Measurements from ENCODE around the gene PPP1R8.

DNA sequence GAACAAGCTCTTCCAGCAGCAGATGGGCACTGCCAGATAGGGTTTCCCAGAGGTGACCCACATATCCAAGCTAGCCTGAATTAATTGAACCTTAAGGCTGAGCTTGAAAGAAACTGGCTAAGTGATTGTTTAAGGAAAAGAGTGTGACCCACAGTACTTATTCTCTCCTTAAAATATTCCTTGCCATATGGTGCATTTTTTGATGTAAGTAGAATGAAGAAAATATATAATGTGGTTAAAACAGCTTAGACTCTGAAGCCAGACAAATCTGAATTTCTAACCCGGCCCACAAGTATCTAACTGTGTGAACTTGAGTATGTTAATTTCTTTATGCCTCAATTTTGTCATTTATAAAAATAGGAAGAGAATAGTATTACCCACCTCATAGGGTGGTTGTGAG lies 4.9 kb downstream of the PPP1R8 start:
- no peak for TF ChIP-seq EZH2 (IDR thresholded peaks at IDR 0.05; ENCODE audit: insufficient read depth, poor library complexity, severe bottlenecking)
- no peak for TF ChIP-seq EZH2phosphoT487 (IDR thresholded peaks at IDR 0.05; ENCODE audit: insufficient read depth, low read depth)

Data from GM23248 (cell line).